ENCODE measurements around the gene EEF1A2. TPM values are rescaled to one million over a fixed set of nuclear protein-coding genes. Genes with fewer than 3 reads are reported as not detected.
A peak's percentile ranks its signal among the peaks of the same experiment; 100 is the strongest.

EEF1A2 gene
- total RNA-seq, 8 experiments from 2014 or later, result 2.8 to 390 (median 139) TPM

DNA sequence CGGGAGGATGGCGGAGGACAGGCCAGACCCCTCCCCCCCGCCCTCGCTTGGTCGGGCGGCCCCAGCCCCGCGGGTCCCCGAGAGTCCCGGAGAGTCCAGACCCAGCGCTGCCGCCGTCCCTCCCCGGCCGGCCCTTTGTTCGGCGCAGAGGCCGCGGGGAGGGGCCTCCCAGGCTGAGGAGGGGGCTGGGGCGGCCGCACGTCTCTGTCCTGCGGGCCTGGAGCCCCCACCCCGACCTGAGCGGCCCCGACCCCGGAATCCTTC, 27.2 kb downstream of the EEF1A2 start:
- no CpG with 5 or more reads among the region's 27 CpGs for WGBS, 10 experiments
- ATAC-seq (replicated peaks in 6 of 8), result peak in 6 of 8 experiments; percentile 16 to 66 (median 58)
- in situ Hi-C loops (cut with MboI; ENCODE audit: low pct_unique_long_range_greater_than_20kb in 2 of 9, low sequenced_read_pairs in 9 of 9, unreplicated experiment in 9 of 9), result no loop called here
- peak overlapping the region; percentile 57 to 96 (median 88) for H3K4me3 ChIP-seq
- peak overlapping the region; percentile 64 to 77 for H3K27ac ChIP-seq
- peaks cover 38 to 41% of the 10 kb centered on the region in 2 donors for H3K4me1 ChIP-seq (replicated peaks in 1 of 2)

DNA sequence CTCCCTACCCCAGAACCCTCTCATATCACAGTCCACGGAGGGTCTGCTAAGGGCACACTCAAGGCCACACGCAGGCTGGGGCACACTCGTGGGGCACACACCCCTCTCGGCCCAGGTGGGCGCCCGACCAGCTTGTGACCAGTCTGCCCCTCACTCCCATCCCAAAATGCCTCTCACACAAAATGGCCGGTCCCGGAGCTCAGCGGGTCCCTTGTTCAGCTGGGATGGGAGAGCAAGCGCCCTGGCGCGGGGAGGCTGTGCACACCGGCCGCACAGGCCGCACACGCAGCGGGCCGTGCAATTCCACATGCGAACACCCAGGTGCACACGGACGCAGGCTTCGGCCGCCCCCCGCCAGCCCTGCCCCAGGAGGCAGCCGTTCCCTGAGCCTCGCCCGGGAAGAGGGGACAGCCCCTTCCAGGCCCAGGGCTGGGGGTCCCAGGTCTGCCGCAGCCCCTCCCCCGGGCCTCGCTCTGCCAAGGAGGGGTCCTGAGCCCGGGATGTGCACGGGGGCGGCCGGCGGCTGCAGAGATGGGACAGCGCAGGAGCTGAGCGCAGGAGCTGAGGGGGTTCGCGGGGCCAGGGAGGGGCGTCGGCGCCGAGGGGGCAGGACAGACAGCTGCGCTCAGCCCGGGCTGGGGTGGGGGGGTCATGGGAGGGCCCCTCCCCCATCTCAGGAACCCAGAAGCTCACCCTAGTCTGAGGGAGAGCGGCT, 27.7 kb downstream of the EEF1A2 start:
- 2 to 17% (median 8%) methylated on average over 2 to 10 of the region's 46 CpGs; no CpG with 5 or more reads in 6 of the 10 experiments for WGBS, 10 experiments
- in situ Hi-C loops (cut with MboI; ENCODE audit: low pct_unique_long_range_greater_than_20kb in 2 of 9, low sequenced_read_pairs in 9 of 9, unreplicated experiment in 9 of 9), result no loop called here
- peak overlapping the region; percentile 57 to 96 (median 88) for H3K4me3 ChIP-seq
- H3K4me1 ChIP-seq (replicated peaks in 1 of 2), result peaks cover 38 to 41% of the 10 kb centered on the region in 2 donors
- H3K27ac ChIP-seq, result peak overlapping the region; percentile 64 to 77
- ATAC-seq (replicated peaks in 6 of 8), result peak in 6 of 8 experiments; percentile 11 to 52 (median 42)

DNA sequence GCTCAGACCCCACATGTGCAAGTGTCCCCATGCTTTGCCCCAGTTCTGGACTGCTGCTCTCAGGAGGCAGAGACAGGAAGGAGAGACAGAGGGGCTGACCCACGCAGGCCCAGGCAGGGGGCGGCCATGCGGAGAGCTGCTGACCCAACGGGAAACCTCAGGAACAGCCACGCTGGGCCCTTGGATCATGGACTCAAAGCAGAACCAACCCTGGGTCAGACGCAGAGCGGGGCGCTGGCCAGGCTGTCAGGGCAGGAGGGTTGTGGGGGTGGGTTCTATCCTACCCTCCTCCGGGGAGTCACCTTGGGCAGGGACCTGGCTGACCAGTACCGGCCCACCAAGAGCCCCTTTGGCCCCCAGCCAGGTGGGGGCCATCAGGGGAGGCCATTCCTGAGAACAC, 28.5 kb downstream of the EEF1A2 start:
- ATAC-seq (replicated peaks in 6 of 8), result no peak
- peak overlapping the region; percentile 64 to 77 for H3K27ac ChIP-seq
- H3K4me3 ChIP-seq, result peak overlapping the region; percentile 57 to 96 (median 88)
- in situ Hi-C loops (cut with MboI; ENCODE audit: low pct_unique_long_range_greater_than_20kb in 2 of 9, low sequenced_read_pairs in 9 of 9, unreplicated experiment in 9 of 9), result no loop called here
- H3K4me1 ChIP-seq (replicated peaks in 1 of 2), result peaks cover 42 to 45% of the 10 kb centered on the region in 2 donors
- no CpG with 5 or more reads among the region's 10 CpGs for WGBS, 10 experiments

DNA sequence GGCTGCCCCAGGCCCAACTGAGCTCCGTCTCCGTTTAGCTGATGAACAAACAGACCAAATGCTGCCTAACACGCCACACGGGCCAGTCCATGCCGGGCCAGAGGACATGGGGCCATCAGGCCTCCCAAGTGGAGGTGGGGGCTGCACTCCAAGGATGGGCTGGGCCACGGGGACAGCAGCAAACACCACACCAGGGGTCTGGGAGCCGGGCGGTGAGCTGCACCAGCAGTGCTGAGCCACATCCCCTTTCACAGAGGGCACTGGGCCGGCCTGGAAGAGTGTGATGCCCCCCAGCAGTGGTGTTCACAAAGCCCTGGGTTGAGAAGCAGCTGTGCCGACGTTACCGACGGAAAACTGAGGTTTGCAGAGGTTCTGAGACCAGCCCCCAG, 29.2 kb downstream of the EEF1A2 start:
- peaks cover 48 to 49% of the 10 kb centered on the region in 2 donors for H3K4me1 ChIP-seq (replicated peaks in 1 of 2)
- no peak for ATAC-seq (replicated peaks in 6 of 8)
- H3K4me3 ChIP-seq, result peak overlapping the region; percentile 57 to 96 (median 88)
- in situ Hi-C loops (cut with MboI; ENCODE audit: low pct_unique_long_range_greater_than_20kb in 2 of 9, low sequenced_read_pairs in 9 of 9, unreplicated experiment in 9 of 9), result no loop called here
- H3K27ac ChIP-seq, result no peak overlapping the region
- WGBS, 10 experiments, result no CpG with 5 or more reads among the region's 13 CpGs

DNA sequence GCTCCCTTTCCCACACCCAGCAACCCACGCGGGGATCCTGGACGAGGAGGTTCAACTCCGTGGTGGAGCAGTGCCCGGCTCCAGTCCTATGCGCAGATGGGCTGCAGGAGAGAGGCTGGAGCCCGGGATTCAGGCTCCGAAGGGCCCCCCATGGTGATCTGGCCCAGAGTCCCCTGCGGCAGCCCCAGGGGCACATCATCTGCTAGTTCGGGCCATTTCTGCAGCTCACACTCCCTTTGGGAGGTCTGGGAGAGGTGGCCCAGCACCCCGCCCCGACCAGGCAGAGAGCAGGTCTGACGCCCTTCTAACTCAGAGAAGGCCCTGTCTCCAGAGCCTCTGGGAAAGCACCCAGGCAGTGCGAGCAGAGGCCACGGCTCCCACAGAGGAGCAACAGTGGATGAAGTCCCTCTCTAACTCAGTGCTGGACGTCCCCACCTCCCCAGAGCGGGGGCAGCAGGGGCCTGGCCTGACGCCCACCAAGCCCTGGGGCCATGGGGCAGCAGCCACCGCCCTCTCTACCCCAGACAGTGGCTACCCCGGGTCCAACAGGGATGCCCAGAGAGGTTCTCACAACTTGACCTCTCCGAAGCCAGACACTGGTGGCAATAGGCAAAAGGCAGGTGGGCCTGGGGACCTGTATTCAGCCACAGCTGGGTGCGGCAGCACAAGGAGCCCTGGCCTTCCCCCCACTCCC, 29.7 kb downstream of the EEF1A2 start:
- no peak for ATAC-seq (replicated peaks in 6 of 8)
- Histone ChIP-seq H3K4me3 (peak overlapping the region in 1 of 5 donors; percentile 96), H3K4me1 (replicated peaks in 1 of 2) (peaks cover 48 to 53% of the 10 kb centered on the region in 2 donors), H3K27ac (no peak overlapping the region)
- in situ Hi-C loops (cut with MboI; ENCODE audit: low pct_unique_long_range_greater_than_20kb in 2 of 9, low sequenced_read_pairs in 9 of 9, unreplicated experiment in 9 of 9), result no loop called here
- WGBS, 10 experiments, result 28 to 90% methylated on average over 2 of the region's 22 CpGs; no CpG with 5 or more reads in 8 of the 10 experiments

DNA sequence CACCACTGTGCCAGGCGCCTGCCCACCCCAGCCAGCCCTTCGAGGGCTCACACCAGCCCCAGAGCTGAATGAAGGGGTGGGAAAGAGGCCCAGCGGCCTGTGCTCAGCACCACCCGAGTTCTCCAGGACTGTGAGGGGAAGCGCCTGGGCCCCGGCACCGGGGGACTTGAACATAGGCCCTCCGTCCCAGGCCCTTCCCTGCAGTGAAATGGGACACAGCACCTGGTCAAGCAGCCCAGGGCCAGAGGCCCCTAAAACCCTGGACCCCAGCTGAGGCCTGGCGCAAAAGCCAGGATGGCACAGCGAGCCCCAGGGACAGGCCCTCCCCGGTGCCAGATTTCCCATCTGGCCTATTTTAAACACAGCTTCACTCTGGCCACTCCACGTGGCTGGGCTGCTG, 30.5 kb downstream of the EEF1A2 start:
- ATAC-seq (replicated peaks in 6 of 8), result no peak
- Histone ChIP-seq H3K27ac (no peak overlapping the region), H3K4me1 (replicated peaks in 1 of 2) (peaks cover 48 to 53% of the 10 kb centered on the region in 2 donors), H3K4me3 (no peak overlapping the region)
- WGBS, 10 experiments, result 80 to 100% methylated on average over 1 to 2 of the region's 12 CpGs; no CpG with 5 or more reads in 8 of the 10 experiments
- in situ Hi-C loops (cut with MboI; ENCODE audit: low pct_unique_long_range_greater_than_20kb in 2 of 9, low sequenced_read_pairs in 9 of 9, unreplicated experiment in 9 of 9), result no loop called here

DNA sequence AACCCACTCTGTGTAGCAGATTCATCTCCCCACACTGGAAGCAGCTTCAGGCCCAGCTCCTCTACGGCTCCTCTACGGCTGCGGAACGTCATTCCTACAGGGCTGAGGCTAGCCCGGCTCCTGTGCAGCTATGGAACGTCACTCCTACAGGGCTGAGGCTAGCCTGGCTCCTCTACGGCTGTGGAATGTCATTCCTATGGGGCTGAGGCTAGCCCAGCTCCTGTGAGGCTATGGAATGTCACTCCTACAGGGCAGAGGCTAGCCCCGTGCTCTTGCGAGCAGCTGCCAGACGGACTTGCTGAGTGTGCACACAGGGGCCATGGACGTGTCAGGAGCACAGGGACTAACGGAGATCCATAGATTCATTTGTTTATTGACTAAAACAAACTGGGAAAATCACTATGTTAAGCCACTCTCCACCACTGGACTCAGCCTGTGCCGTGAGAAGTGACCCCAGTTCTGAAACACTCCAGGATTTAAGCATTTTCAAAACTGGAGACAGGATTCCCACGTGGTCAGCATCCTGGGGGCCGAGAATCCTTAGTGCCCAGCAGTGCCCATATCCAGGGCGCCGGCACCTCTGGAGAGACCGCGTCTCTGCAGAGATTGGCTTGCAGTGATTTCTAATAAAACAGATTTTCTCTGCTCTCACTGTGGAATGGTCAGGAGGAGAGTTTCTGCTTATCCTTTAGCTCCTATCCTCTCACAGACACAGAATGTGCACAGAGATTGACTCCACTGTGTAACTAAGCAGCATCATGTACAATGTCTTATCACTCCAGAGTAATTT, 31.4 kb downstream of the EEF1A2 start:
- H3K27ac ChIP-seq, result no peak overlapping the region
- 0 to 100% (median 70%) methylated on average over 1 to 15 of the region's 19 CpGs for WGBS, 10 experiments
- peaks cover 47 to 49% of the 10 kb centered on the region in 2 donors for H3K4me1 ChIP-seq (replicated peaks in 1 of 2)
- in situ Hi-C loops (cut with MboI; ENCODE audit: low pct_unique_long_range_greater_than_20kb in 2 of 9, low sequenced_read_pairs in 9 of 9, unreplicated experiment in 9 of 9), result no loop called here
- no peak overlapping the region for H3K4me3 ChIP-seq
- no peak for ATAC-seq (replicated peaks in 6 of 8)

DNA sequence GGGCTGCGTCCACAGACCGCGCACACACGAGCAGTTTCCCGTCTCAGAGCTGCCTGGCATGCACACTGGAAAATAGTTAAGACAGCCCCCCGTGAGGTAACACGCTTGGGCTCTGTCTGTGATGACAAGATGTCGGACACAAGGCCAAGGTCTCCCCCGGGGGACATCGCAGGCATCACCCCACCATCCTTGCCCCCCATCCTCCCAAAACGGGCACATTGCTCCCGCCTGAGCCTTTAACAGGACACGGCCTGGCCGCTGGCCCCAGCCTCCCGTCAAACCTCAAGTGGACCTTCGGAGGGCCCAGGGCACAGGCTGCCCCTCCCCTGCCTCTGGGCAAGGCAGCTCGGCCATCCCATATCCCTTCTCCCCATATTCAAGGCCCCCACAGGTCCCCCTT, 32.0 kb downstream of the EEF1A2 start:
- no peak overlapping the region for H3K27ac ChIP-seq
- ATAC-seq (replicated peaks in 6 of 8), result no peak
- no peak overlapping the region for H3K4me3 ChIP-seq
- H3K4me1 ChIP-seq (replicated peaks in 1 of 2), result peaks cover 47 to 49% of the 10 kb centered on the region in 2 donors
- in situ Hi-C loops (cut with MboI; ENCODE audit: low pct_unique_long_range_greater_than_20kb in 2 of 9, low sequenced_read_pairs in 9 of 9, unreplicated experiment in 9 of 9), result no loop called here
- no CpG with 5 or more reads among the region's 17 CpGs for WGBS, 10 experiments

DNA sequence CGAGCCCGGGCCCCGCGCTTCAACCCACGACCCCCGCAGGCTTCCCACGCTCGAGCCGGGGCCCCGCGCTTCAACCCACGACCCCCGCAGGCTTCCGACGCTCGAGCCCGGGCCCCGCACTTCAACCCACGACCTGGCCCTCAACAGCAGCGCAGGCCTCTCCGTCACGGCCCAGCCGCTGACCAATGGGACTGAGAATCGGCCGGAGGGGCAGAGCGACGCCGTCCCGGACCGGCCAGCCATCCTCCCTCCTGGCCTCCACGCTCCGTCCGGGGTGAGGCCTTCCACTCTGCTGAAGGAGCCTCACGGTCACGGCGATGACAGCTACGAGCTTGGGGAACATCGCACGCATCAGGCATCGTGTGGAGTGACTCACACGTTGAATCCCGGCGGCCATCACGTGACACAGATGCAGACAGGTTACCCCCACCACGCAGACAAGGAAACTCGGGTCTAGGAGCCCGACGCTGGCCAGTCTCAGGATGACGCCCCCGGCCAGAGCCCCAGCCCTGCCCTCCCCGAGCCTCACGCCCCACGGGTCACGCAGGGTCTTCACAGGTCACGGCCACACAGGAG, 32.5 kb downstream of the EEF1A2 start:
- H3K27ac ChIP-seq, result no peak overlapping the region
- peaks cover 48 to 50% of the 10 kb centered on the region in 2 donors for H3K4me1 ChIP-seq (replicated peaks in 1 of 2)
- ATAC-seq (replicated peaks in 6 of 8), result no peak
- WGBS, 10 experiments, result 21 to 100% (median 82%) methylated on average over 3 to 28 of the region's 55 CpGs; no CpG with 5 or more reads in 5 of the 10 experiments
- no peak overlapping the region for H3K4me3 ChIP-seq
- in situ Hi-C loops (cut with MboI; ENCODE audit: low pct_unique_long_range_greater_than_20kb in 2 of 9, low sequenced_read_pairs in 9 of 9, unreplicated experiment in 9 of 9), result no loop called here

DNA sequence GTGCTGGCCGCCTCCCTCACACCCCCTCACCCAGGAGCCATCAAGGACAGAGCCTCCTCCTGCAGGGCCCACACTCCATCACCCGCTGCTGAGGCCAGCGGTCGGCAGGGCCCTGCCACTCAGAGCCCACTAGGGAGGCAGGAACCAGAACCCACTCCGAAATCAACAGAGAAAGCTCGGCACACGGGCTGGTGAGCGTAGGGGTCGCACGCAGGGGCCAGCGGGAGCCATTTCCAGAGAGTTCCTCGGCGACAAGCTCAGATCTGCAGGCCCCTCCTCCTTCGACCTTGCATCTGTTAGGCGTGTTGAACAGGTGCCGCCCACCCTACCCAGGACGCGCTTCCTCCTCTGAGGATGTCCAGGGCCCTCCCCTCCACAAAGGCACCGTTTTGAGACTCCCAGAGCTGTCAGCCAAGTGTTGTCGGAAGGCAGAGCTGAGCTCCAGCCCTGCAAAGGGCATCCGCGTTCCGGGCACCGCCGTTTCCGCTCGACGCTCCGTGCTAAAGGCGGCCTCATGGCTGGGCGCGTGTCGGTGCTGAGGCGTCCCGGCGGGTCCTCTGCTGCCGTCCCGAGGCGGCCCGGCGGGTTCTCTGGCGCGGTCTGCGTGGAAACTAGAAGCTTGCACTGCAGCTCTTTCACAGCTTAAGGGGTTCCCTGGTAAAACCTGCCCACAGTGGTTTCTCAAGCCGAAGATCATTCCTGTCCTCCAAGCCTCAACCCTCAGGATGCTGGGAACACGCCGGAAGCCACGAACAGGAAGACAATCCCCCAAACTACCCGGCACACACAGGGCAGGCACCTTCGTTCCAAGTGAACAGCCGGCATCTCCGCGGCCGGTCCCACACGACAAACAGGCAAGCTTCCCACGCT, 33.3 kb downstream of the EEF1A2 start:
- Histone ChIP-seq H3K4me1 (replicated peaks in 1 of 2) (peaks cover 48 to 50% of the 10 kb centered on the region in 2 donors), H3K27ac (no peak overlapping the region), H3K4me3 (no peak overlapping the region)
- ATAC-seq (replicated peaks in 6 of 8), result no peak
- in situ Hi-C loops (cut with MboI; ENCODE audit: low pct_unique_long_range_greater_than_20kb in 2 of 9, low sequenced_read_pairs in 9 of 9, unreplicated experiment in 9 of 9), result no loop called here
- WGBS, 10 experiments, result 37 to 89% (median 79%) methylated on average over 1 to 25 of the region's 56 CpGs; no CpG with 5 or more reads in 5 of the 10 experiments

DNA sequence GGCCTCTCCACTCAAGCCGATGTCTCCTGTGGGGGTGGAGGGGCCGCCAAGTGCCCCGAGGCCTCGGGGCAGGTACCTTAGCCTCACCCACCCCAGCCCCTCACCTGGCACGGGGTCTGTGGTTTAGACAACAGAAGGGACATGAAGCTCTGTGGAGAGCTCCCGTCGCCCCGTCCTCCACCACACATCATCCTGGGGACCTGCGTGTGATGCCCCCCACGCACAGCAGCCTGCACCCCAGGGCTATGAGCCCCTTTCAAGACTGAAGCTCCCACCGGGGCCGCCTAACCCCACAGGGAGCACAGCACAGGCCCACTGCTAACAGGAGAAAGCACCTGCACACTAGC, 34.6 kb downstream of the EEF1A2 start:
- 67% methylated on average over 1 of the region's 12 CpGs; no CpG with 5 or more reads in 9 of the 10 experiments for WGBS, 10 experiments
- Histone ChIP-seq H3K27ac (peak overlapping the region in 1 of 2 donors; percentile 39), H3K4me1 (replicated peaks in 1 of 2) (peaks cover 35 to 36% of the 10 kb centered on the region in 2 donors), H3K4me3 (no peak overlapping the region)
- ATAC-seq (replicated peaks in 6 of 8), result no peak
- in situ Hi-C loops (cut with MboI; ENCODE audit: low pct_unique_long_range_greater_than_20kb in 2 of 9, low sequenced_read_pairs in 9 of 9, unreplicated experiment in 9 of 9), result no loop called here

All from motor neuron (in vitro differentiated cells).